ENCODE data around the gene TPGS1. TPM values are rescaled to one million over a fixed set of nuclear protein-coding genes. Genes with fewer than 3 reads are reported as not detected.

The TPGS1 gene
- total and polyA plus RNA-seq, 3 donors from 2014 or later: 5.4 to 104 (median 98.5) TPM

DNA sequence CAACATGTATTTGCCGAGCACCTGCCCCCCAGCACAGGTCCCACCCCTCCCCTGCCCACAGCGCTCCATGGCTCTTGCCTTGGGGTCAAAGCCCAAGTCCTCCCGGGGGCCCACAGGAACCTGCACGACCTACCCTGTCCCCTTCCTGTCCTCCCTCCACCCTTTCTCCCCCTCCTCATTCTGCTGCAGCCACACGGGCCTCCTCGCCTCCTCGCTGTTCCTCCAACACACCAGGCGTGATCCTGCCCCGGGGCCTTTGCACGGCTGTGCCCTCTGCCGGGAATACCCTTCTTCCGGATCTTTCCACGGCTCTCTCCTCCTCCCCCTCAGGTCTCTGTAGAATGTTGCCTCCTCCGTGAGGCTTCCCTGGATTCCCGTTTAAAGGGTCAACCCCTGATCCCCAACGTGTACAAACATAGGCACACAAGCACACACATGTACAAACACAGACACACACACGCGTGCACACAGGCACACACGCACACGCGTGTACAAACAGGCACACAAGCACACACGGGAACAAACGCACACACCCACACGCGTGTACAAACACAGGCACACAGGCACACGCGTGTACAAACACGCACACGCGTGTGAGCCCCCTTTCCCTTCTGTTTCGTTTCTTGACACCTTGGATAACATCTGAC is 8.2 kb upstream of the TPGS1 start:
- DNase-seq: no peak
- no peak for TF ChIP-seq POLR2A (IDR thresholded peaks at IDR 0.05)
- TF ChIP-seq, protein P1, sequence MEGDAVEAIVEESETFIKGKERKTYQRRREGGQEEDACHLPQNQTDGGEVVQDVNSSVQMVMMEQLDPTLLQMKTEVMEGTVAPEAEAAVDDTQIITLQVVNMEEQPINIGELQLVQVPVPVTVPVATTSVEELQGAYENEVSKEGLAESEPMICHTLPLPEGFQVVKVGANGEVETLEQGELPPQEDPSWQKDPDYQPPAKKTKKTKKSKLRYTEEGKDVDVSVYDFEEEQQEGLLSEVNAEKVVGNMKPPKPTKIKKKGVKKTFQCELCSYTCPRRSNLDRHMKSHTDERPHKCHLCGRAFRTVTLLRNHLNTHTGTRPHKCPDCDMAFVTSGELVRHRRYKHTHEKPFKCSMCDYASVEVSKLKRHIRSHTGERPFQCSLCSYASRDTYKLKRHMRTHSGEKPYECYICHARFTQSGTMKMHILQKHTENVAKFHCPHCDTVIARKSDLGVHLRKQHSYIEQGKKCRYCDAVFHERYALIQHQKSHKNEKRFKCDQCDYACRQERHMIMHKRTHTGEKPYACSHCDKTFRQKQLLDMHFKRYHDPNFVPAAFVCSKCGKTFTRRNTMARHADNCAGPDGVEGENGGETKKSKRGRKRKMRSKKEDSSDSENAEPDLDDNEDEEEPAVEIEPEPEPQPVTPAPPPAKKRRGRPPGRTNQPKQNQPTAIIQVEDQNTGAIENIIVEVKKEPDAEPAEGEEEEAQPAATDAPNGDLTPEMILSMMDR (IDR thresholded peaks at IDR 0.05): no peak
- intact Hi-C loops (cut with DNase I; ENCODE audit: low total_unique reads): no loop called here
- no peaks in the 10 kb centered on the region for H3K9me3 ChIP-seq
- H3K4me1 ChIP-seq: peaks cover 12% of the 10 kb centered on the region
- H3K36me3 ChIP-seq (ENCODE audit: low read depth, missing control alignments): no peaks in the 10 kb centered on the region
- WGBS, 2 donors: 64 to 70% methylated on average over 31 of the region's 31 CpGs
- no peak overlapping the region for H3K27ac ChIP-seq
- no peak overlapping the region for H3K4me3 ChIP-seq
- H3K27me3 ChIP-seq: no peaks in the 10 kb centered on the region

DNA sequence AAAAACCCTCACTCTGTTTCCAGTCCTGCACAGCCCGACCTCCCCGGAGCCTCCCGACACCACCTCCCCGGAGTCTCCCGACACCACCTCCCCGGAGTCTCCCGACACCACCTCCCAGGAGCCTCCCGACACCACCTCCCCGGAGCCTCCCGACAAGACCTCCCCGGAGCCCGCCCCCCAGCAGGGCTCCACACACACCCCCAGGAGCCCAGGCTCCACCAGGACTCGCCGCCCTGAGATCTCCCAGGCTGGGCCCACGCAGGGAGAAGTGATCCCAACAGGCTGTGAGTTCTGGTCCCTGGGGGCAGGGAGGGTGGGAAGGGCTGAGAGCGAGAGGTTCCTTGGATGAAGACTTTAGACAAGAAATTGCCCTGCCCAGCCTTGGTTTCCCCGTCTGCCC is 5.7 kb upstream of the TPGS1 start:
- H3K27me3 ChIP-seq: no peaks in the 10 kb centered on the region
- intact Hi-C loops (cut with DNase I; ENCODE audit: low total_unique reads): no loop called here
- peaks cover 10% of the 10 kb centered on the region for H3K4me1 ChIP-seq
- H3K36me3 ChIP-seq (ENCODE audit: low read depth, missing control alignments): no peaks in the 10 kb centered on the region
- 78 to 82% methylated on average over 17 of the region's 17 CpGs for WGBS, 2 donors
- no peak for DNase-seq
- H3K9me3 ChIP-seq: no peaks in the 10 kb centered on the region
- TF ChIP-seq POLR2A (IDR thresholded peaks at IDR 0.05): no peak
- TF ChIP-seq, protein P1 (IDR thresholded peaks at IDR 0.05): no peak
- H3K4me3 ChIP-seq: no peak overlapping the region
- H3K27ac ChIP-seq: no peak overlapping the region

DNA sequence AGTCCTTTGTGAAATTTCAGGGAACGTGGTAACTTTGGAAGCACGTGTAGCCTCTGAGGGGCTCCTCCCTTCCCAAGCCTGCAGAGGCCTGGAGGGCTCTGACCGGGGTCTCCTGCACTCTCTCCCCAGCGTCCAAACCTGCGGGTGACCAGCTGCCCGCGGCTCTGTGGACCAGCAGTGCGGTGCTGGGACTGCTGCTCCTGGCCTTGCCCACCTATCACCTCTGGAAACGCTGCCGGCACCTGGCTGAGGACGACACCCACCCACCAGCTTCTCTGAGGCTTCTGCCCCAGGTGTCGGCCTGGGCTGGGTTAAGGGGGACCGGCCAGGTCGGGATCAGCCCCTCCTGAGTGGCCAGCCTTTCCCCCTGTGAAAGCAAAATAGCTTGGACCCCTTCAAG is 2.7 kb upstream of the TPGS1 start:
- DNase-seq: no peak
- Histone ChIP-seq H3K27ac (no peak overlapping the region), H3K4me3 (no peak overlapping the region), H3K4me1 (peaks cover 14% of the 10 kb centered on the region), H3K36me3 (ENCODE audit: low read depth, missing control alignments) (no peaks in the 10 kb centered on the region), H3K27me3 (no peaks in the 10 kb centered on the region), H3K9me3 (no peaks in the 10 kb centered on the region)
- TF ChIP-seq, protein P1 (IDR thresholded peaks at IDR 0.05): no peak
- TF ChIP-seq POLR2A (IDR thresholded peaks at IDR 0.05): no peak
- 85 to 92% methylated on average over 10 to 14 of the region's 14 CpGs for WGBS, 2 donors
- intact Hi-C loops (cut with DNase I; ENCODE audit: low total_unique reads): no loop called here

DNA sequence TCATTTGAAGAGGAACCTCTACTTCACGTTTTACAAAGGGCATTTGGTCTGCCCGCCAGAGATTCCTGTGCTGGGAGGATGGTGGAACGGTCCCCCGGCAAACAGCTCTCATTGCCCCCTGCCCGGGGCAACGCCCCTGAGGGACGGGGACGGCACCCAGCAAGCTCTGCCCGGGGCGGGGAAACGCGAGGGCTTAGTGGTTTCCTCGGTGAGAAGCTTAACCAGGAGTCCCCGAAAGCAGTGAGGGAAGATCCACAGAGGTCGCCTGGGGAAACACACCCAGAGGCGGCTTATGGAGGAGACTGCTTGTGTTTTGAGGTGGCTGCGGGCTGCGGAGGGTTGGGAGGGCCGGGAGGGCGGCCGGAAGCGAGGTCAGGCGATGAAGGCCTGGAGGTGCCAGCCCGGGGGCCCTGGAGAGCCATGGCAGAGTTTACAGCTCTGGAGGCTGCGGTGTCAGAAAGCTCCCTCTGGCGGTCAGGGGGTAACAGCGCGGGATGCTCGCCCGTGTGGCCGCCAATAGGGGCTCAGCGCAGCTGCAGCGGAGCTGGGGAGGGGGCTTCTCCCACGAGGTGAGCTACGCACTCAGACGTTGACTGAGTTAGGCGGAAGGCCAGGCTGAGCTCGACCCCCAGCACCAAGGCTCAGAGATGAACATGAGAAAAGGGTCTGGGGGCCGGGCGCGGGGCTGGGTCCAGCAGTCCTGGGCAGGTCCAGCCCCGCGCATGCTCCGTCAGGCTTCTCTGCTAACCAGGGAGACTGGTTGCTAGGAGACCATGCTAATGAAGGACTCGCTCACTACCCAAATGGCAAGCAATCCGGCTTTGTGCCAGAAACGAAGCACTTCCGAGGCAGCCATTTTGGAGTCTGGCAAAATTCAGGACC is 652 bp upstream of the TPGS1 start:
- Histone ChIP-seq H3K36me3 (ENCODE audit: low read depth, missing control alignments) (no peaks in the 10 kb centered on the region), H3K27me3 (no peaks in the 10 kb centered on the region), H3K9me3 (no peaks in the 10 kb centered on the region), H3K4me3 (peak overlapping the region; percentile 88 to 96), H3K27ac (peak overlapping the region; percentile 81 to 89), H3K4me1 (peaks cover 14% of the 10 kb centered on the region)
- TF ChIP-seq, protein P1 (IDR thresholded peaks at IDR 0.05): peak; percentile 89 to 98 (median 98)
- TF ChIP-seq POLR2A (IDR thresholded peaks at IDR 0.05): no peak
- WGBS, 2 donors: 2 to 4% methylated on average over 46 to 48 of the region's 48 CpGs
- peak; percentile 100 for DNase-seq
- intact Hi-C loops (cut with DNase I; ENCODE audit: low total_unique reads): no loop called here

All from testis (tissue), 3 donors.